Activated CD4-positive, alpha-beta memory T cell treated with anti-CD3 and anti-CD28 coated beads, Interleukin-2, amount 10 ng/mL, durations not matched to agents 7 days and 5 days (primary cell): ENCODE data around the gene CACNA1D. TPM values are rescaled to one million over a fixed set of nuclear protein-coding genes. Genes with fewer than 3 reads are reported as not detected.
"Not testable (repeated sequence)": the region's sequence is repeated elsewhere in the genome, so short reads cannot be mapped to it uniquely, and the experiment has no call there.

Experiments
- CTCF ChIA-PET: fragments of 350-600 bp; sonication (Branson Sonifier 250); formaldehyde crosslinking; loops from one replicate; lab custom pipeline; 2021; ENCODE audit warnings: antibody characterized with exemption, inconsistent platforms; lab: Charles Lee
- POLR2A ChIA-PET: fragments of 350-600 bp; sonication (Branson Sonifier 250); formaldehyde crosslinking; loops from one replicate; lab custom pipeline; 2021; ENCODE audit warnings: antibody characterized with exemption; lab: Charles Lee
- DNase-seq: peaks from one replicate; pipeline ENCODE4 v3.0.0-alpha.2; 2020
- H3K27ac Mint-ChIP-seq: one replicate; pipeline ENCODE4 v1.8.0; 2021; ENCODE audit warnings: mild to moderate bottlenecking, mixed read lengths
- H3K27me3 Mint-ChIP-seq: one replicate; pipeline ENCODE4 v1.8.0; 2021; ENCODE audit warnings: mixed read lengths
- H3K36me3 Mint-ChIP-seq: one replicate; pipeline ENCODE4 v1.8.0; 2021; ENCODE audit warnings: low read depth, mixed read lengths
- H3K4me1 Mint-ChIP-seq: one replicate; pipeline ENCODE4 v1.8.0; 2021; ENCODE audit warnings: mixed read lengths
- H3K4me3 Mint-ChIP-seq: one replicate; pipeline ENCODE4 v1.8.0; 2021; ENCODE audit warnings: mild to moderate bottlenecking, mixed read lengths
- H3K9me3 Mint-ChIP-seq: one replicate; pipeline ENCODE4 v1.8.0; 2021; ENCODE audit warnings: mixed read lengths
- total RNA-seq, 2 experiments: library from RNA; stranded (reverse); gene quantifications; one replicate each; pipeline ENCODE4 v1.2.3, GENCODE V29; 2021

Gene CACNA1D
- total RNA-seq, 2 experiments from 2014 or later, result 2.5 to 3.2 TPM

- POLR2A ChIA-PET, result no interaction called here
- no peak for DNase-seq
- Mint-ChIP-seq H3K4me3 (no peak overlapping the region), H3K9me3 (no peaks in the 10 kb centered on the region), H3K36me3 (no peaks in the 10 kb centered on the region), H3K4me1 (peaks cover 2% of the 10 kb centered on the region), H3K27me3 (peaks cover 2% of the 10 kb centered on the region), H3K27ac (no peak overlapping the region)
- CTCF ChIA-PET, result no interaction called here
These were observed 52.9 kb downstream of the CACNA1D start for GRCh38 chr3:53547327-53547726.

GRCh38 chr3:53550005-53550620 lies 55.7 kb downstream of the CACNA1D start:
- DNase-seq, result no peak
- Mint-ChIP-seq H3K4me3 (no peak overlapping the region), H3K27ac (no peak overlapping the region), H3K4me1 (peaks cover 2% of the 10 kb centered on the region), H3K27me3 (peaks cover 2% of the 10 kb centered on the region), H3K9me3 (no peaks in the 10 kb centered on the region), H3K36me3 (no peaks in the 10 kb centered on the region)
- ChIA-PET POLR2A (no interaction called here), CTCF (no interaction called here)

DNA sequence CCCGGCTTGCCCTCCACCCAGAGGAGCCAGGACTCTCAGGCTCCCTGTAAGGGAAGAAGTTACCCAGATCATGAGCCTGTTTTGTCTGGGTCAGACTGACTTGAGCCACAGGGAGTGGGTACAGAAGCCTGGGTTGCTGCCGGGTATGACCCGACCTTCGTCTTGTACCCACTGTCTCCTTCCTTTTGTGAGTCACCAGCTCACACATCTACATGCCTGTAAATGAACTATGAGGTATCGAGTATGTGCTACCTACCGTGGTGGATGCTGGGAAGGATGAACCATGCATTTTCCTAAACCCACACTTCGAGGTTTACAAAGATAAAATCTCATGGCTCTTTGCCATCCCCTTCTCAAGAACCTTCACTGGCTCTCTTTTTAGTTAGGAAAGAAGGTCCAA lies 56.9 kb downstream of the CACNA1D start:
- CTCF ChIA-PET, result no interaction called here
- POLR2A ChIA-PET, result no interaction called here
- Mint-ChIP-seq H3K27me3 (peaks cover 2% of the 10 kb centered on the region), H3K36me3 (no peaks in the 10 kb centered on the region), H3K9me3 (no peaks in the 10 kb centered on the region), H3K4me1 (peaks cover 7% of the 10 kb centered on the region), H3K27ac (no peak overlapping the region), H3K4me3 (no peak overlapping the region)
- DNase-seq, result no peak

DNA sequence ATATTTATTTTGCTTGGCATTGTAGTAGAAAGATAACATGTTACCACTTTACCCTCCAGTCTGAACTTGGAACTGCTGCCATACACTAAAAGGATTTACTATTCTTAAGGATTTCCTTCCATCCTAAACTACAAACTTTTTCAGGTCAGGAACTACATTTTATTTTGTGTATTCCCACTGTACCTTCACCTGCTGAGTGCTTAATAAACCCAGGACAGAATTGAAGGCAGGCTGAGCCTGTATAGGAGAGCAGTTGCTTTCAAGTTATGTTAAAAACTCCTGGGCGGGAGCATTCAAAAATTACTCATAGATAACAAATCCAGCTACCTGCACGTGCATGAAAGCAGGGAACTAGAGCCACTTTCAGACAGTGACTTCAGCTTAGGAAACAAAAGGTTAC lies 58.3 kb downstream of the CACNA1D start:
- Mint-ChIP-seq H3K27me3 (peaks cover 5% of the 10 kb centered on the region), H3K36me3 (no peaks in the 10 kb centered on the region), H3K4me3 (no peak overlapping the region), H3K4me1 (peaks cover 6% of the 10 kb centered on the region), H3K9me3 (no peaks in the 10 kb centered on the region), H3K27ac (no peak overlapping the region)
- ChIA-PET POLR2A (no interaction called here), CTCF (no interaction called here)
- DNase-seq, result no peak

- H3K27me3 Mint-ChIP-seq, result peaks cover 7% of the 10 kb centered on the region
- peaks cover 6% of the 10 kb centered on the region for H3K4me1 Mint-ChIP-seq
- H3K27ac Mint-ChIP-seq, result no peak overlapping the region
- H3K9me3 Mint-ChIP-seq, result no peaks in the 10 kb centered on the region
- no peaks in the 10 kb centered on the region for H3K36me3 Mint-ChIP-seq
- CTCF ChIA-PET, result no interaction called here
- DNase-seq, result no peak
- no peak overlapping the region for H3K4me3 Mint-ChIP-seq
- POLR2A ChIA-PET, result no interaction called here
These were observed 58.8 kb downstream of the CACNA1D start for GRCh38 chr3:53553200-53553599.

DNA sequence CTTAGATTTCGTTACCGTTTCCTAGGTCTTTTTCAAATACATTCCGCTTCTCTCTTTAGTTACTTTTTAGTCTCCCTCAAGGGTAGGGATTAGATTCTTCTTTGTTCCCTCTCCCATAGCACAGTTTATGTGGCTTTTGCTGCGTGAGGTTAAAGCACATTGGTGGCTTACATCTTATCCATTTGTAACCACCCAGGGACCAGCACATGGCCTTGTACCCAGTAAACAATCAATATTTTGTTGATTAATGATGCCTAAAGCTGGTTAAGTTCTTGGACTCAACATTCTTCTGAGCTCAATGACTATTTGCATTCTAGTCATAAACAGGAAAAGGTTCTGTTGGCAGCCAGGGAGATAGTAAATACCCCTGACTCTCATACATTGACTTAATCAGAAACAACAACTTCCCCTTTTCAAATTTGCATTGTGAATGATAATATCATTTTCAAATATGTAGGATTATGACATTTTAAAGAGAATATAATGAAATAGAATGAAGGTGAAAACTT lies 60.2 kb downstream of the CACNA1D start:
- peaks cover 6% of the 10 kb centered on the region for H3K4me1 Mint-ChIP-seq
- H3K27ac Mint-ChIP-seq, result no peak overlapping the region
- H3K9me3 Mint-ChIP-seq, result no peaks in the 10 kb centered on the region
- POLR2A ChIA-PET, result no interaction called here
- CTCF ChIA-PET, result interaction anchor here (0.7 kb wide), 1 partner anchor 291 kb away, joined by 3 read pairs; no protein-coding TSS in a partner anchor
- no peak overlapping the region for H3K4me3 Mint-ChIP-seq
- peaks cover 15% of the 10 kb centered on the region for H3K27me3 Mint-ChIP-seq
- H3K36me3 Mint-ChIP-seq, result no peaks in the 10 kb centered on the region
- no peak for DNase-seq

DNA sequence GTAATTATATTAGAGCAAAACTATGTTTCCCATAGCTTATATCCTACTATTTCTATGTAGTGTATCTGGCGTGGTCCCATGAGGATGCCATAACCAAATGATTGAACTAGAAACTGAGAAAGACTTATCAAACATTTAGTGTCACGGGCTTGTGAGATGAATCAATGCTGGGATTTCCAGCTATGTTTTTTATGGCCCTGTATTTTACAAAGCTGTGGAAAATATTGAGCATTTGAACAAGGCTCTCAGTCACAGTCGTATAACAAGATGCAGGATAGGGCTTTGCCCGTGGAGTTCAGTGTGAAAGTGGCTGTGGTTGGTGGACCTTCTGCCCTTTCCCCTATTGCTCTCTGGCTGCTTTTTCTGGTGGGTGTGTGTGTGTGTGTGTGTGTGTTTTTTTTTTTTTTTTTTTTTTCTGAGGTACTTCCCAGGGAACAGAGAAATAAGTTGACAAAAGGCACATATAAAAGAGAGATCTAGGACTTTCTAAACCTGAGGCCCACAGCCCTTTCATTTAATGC lies 60.7 kb downstream of the CACNA1D start:
- no peak for DNase-seq
- ChIA-PET CTCF (interaction anchor here (0.7 kb wide), 1 partner anchor 290 kb away, joined by 3 read pairs; no protein-coding TSS in a partner anchor), POLR2A (no interaction called here)
- no peaks in the 10 kb centered on the region for H3K36me3 Mint-ChIP-seq
- no peak overlapping the region for H3K27ac Mint-ChIP-seq
- no peaks in the 10 kb centered on the region for H3K9me3 Mint-ChIP-seq
- H3K4me3 Mint-ChIP-seq, result no peak overlapping the region
- peaks cover 18% of the 10 kb centered on the region for H3K27me3 Mint-ChIP-seq
- peaks cover 6% of the 10 kb centered on the region for H3K4me1 Mint-ChIP-seq

DNA sequence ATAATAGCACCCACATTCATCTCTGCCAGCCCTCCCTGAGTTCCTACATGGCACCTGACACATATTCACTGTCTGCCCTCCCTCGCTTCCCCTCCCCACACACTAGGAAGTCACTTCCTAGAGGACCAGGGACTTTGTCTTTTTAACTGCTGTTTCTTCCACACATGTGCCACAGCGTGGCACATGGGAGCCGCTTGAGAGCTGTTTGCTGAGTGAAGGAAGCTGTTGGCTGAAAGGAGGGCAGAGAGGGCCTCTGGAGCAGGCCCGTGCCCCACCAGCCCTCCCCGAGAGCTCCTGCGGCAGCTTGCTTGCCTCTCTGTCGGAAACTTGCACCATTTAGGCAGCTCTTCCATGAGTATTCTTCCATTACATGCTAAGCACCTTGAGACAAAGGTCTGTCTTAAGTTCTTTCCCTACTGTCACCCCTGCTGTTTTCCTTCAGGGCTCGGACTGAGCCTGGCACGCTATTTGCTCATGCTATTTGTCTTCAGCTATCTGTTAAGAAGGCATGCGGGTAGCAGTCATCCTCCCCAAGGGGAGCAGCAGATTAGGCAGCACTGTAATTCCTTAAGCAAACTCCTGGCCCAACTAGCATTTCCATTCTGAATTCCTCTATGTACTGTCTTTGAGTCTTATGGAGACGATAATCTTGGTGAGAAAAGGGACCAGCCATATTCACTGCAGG lies 72.2 kb downstream of the CACNA1D start:
- no peak overlapping the region for H3K4me3 Mint-ChIP-seq
- no peaks in the 10 kb centered on the region for H3K9me3 Mint-ChIP-seq
- no peak for DNase-seq
- no peaks in the 10 kb centered on the region for H3K36me3 Mint-ChIP-seq
- ChIA-PET POLR2A (no interaction called here), CTCF (no interaction called here)
- H3K27ac Mint-ChIP-seq, result no peak overlapping the region
- H3K27me3 Mint-ChIP-seq, result peaks cover 24% of the 10 kb centered on the region
- H3K4me1 Mint-ChIP-seq, result no peaks in the 10 kb centered on the region

GRCh38 chr3:53570081-53570480 lies 75.7 kb downstream of the CACNA1D start:
- no peaks in the 10 kb centered on the region for H3K9me3 Mint-ChIP-seq
- ChIA-PET POLR2A (no interaction called here), CTCF (no interaction called here)
- no peaks in the 10 kb centered on the region for H3K4me1 Mint-ChIP-seq
- DNase-seq, result no peak
- no peaks in the 10 kb centered on the region for H3K36me3 Mint-ChIP-seq
- H3K27me3 Mint-ChIP-seq, result peaks cover 20% of the 10 kb centered on the region
- no peak overlapping the region for H3K4me3 Mint-ChIP-seq
- no peak overlapping the region for H3K27ac Mint-ChIP-seq

DNA sequence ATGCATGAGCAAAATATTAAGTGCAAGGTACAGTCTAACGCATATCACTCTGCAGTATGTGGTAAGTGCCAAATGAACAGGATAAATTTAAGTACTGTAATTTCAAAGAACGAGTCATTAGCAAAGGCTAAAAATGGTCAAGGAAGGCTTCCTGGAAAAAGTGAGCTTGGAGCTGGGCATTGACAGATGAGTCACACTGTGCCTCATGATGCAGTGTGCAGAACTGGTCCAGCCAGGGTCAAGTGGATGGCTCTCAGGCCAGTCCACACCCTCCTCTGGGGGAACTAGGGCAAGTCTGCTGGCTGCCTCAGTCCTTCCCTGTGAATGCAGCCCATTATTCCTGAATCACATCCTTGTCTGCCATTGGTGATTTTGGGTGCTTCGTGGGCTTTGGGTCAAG lies 76.3 kb downstream of the CACNA1D start:
- no peak for DNase-seq
- Mint-ChIP-seq H3K36me3 (no peaks in the 10 kb centered on the region), H3K9me3 (no peaks in the 10 kb centered on the region), H3K4me3 (no peak overlapping the region), H3K27me3 (peaks cover 17% of the 10 kb centered on the region), H3K4me1 (no peaks in the 10 kb centered on the region), H3K27ac (no peak overlapping the region)
- ChIA-PET CTCF (no interaction called here), POLR2A (no interaction called here)

DNA sequence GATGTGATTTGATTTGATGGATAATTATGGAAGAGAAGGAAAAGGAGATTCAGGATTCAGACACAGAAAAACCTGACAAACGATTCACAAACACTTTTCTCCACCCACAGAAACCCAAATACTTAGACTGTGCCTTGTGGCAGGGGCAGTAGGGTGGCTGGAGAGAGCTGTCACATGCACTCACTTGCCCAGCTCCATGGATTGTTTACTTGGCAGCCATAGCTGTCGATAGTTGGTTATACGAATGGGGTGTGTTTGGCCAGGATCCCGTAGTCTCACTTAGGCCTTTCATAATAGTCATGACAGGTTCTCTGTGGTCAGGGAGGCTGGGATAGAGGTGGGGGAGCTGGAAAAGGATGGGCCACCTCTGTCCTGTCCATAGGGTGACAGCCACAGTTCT lies 76.9 kb downstream of the CACNA1D start:
- no peak for DNase-seq
- H3K4me3 Mint-ChIP-seq, result no peak overlapping the region
- H3K27ac Mint-ChIP-seq, result no peak overlapping the region
- ChIA-PET POLR2A (no interaction called here), CTCF (no interaction called here)
- H3K9me3 Mint-ChIP-seq, result no peaks in the 10 kb centered on the region
- no peaks in the 10 kb centered on the region for H3K4me1 Mint-ChIP-seq
- peaks cover 15% of the 10 kb centered on the region for H3K27me3 Mint-ChIP-seq
- no peaks in the 10 kb centered on the region for H3K36me3 Mint-ChIP-seq

DNA sequence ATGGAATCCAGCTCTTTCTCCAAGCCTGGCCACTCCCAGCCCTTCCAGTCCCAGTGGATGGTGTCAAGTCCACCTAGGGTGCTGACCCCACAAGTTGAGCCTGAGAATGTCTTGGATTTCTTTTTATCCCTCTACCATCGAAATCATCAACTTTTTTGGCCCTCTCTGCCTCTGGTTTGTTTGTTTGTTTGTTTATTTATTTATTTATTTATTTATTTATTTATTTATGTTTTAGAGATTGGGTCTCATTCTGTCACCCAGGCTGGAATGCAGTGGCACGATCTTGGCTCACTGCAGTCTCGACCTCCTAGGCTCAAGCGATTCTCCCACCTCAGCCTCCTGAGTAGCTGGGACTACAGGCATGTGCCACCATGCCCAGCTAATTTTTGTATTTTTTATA lies 77.8 kb downstream of the CACNA1D start:
- H3K27ac Mint-ChIP-seq, DNase-seq, H3K4me1 Mint-ChIP-seq, CTCF ChIA-PET, POLR2A ChIA-PET, H3K9me3 Mint-ChIP-seq, H3K36me3 Mint-ChIP-seq, H3K4me3 Mint-ChIP-seq: not testable (repeated sequence)
- peaks cover 14% of the 10 kb centered on the region for H3K27me3 Mint-ChIP-seq

DNA sequence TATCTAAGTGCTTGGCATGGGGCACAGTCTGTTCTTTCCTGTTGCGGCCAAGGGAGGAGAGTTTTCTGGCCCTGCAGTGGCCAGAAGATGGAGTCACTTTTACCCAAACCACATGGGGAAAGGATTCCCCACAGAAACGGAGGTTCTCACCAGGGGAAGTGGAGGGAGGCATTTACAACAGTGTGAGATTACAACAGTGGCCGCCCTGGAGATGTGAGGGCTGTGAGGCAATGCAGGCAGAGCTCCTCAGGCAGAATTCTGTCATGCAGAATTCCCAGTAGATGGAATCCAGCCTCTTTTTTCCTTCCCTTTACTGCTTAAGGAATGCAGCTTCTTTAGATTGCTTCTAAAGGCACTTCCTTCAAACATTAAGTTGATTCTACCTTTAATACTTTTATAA lies 83.1 kb downstream of the CACNA1D start:
- H3K27ac Mint-ChIP-seq, result no peak overlapping the region
- CTCF ChIA-PET, result no interaction called here
- no peaks in the 10 kb centered on the region for H3K9me3 Mint-ChIP-seq
- no peaks in the 10 kb centered on the region for H3K36me3 Mint-ChIP-seq
- H3K4me3 Mint-ChIP-seq, result no peak overlapping the region
- no peak for DNase-seq
- H3K4me1 Mint-ChIP-seq, result peaks cover 10% of the 10 kb centered on the region
- POLR2A ChIA-PET, result no interaction called here
- peaks cover 4% of the 10 kb centered on the region for H3K27me3 Mint-ChIP-seq
